Ovary (tissue), 9 donors: ENCODE data around the gene DPF3. TPM values are rescaled to one million over a fixed set of nuclear protein-coding genes. Genes with fewer than 3 reads are reported as not detected.

ENCODE experiments used
- DNase-seq, 5 donors: peaks; one replicate each; pipeline ENCODE4 v3.0.0-alpha.2; 2019 to 2020
- H3K27ac ChIP-seq, 2 donors: fragments of 200-600 bp; one replicate each; pipeline versions ENCODE4 v1.5.1 to v1.8.0; 2019 to 2022
- H3K27me3 ChIP-seq: fragments of 200-600 bp; one replicate; pipeline ENCODE4 v1.8.0; 2022
- H3K36me3 ChIP-seq: fragments of 200-600 bp; sonication (generic); one replicate; pipeline ENCODE4 v1.5.1; 2019
- H3K4me1 ChIP-seq: one replicate; pipeline ENCODE4 v1.8.1; 2013; ENCODE audit warnings: mild to moderate bottlenecking, moderate library complexity; ENCODE audit not compliant: insufficient read depth
- H3K4me3 ChIP-seq: fragments of 200-600 bp; sonication (generic); one replicate; pipeline ENCODE4 v1.5.1; 2017
- H3K9me3 ChIP-seq, 2 donors: fragments of 200-600 bp in 1 of 2; sonication (generic) in 1 of 2; one replicate each; pipeline versions ENCODE4 v1.5.1 to v1.8.1; 2013 to 2019; ENCODE audit warnings: mild to moderate bottlenecking in 1 of 2, moderate library complexity in 1 of 2
- EP300 ChIP-seq: sonication (generic); formaldehyde crosslinking; IDR thresholded peaks from one replicate; pipeline ENCODE4 v1.6.1; 2017; ENCODE audit warnings: antibody characterized with exemption
- POLR2A ChIP-seq: fragments of 450-650 bp; IDR thresholded peaks from one replicate; pipeline ENCODE4 v1.6.1; 2017; ENCODE audit warnings: antibody characterized with exemption, mild to moderate bottlenecking, moderate library complexity
- WGBS, 3 donors: extraction: QIAGEN DNeasy Blood & Tissue Kit in 1 of 3; methylation state at CpG; one replicate each; pipeline versions ENCODE4 v1.1.5 to v1.1.7; 2013 to 2017; 5-methylcytosine and 5-hydroxymethylcytosine counted together
- intact Hi-C, 4 donors: fragments of 100-400 bp; cut with DNase I; formaldehyde crosslinking; loops; one replicate each; pipeline versions ENCODE4 v1.11.0 to v1.15.1; 2022 to 2023
- polyA plus RNA-seq, 2 donors: library from polyadenylated mRNA; stranded (reverse); fragments of 200-250 nt in 1 of 2; fragments of 350-450 nt in 1 of 2; fragmentation: Illumina TruSeq in 1 of 2; extraction: RNeasy Lipid Tissue Mini Kit (QIAGEN cat#74804) in 1 of 2; gene quantifications; one replicate each; pipeline ENCODE4 v1.2.3, GENCODE V29; 2013 to 2014
- total RNA-seq, 7 donors: library from RNA; depleted of rRNA in 2 of 7; stranded (reverse); fragments of >200 nt in 2 of 7; fragmentation: NEBNext Ultra II Directional in 3 of 7; extraction: Animal tissue kit (Norgen Biotek cat#: 25700) in 3 of 7; gene quantifications; one replicate each; pipeline versions ENCODE4 v1.1.0 to v1.2.4, GENCODE V29; 2016 to 2023
- TF ChIP-seq, protein P1 (sequence below), 3 donors: fragments of 450-650 bp in 2 of 3; fragments of 200-600 bp in 1 of 3; IDR thresholded peaks; one replicate each; pipeline versions ENCODE4 v1.5.1 to v1.8.0; 2016 to 2022; ENCODE audit warnings: antibody characterized with exemption in 3 of 3, mild to moderate bottlenecking in 1 of 3
- donor health status: DM: no; HTN: no; CAD: no; lungs with moderate emphysema.
- donor health status: DM: no; HTN: no; CAD: no.
- donor health status: Bipolar disorder and iron deficiency.
- donor health status: DM: yes; HTN: yes; CAD: no.
- donor health status: DM: no; HTN: no; CAD: no.
- donor health status: DM: yes; HTN: yes; CAD: no.

The DPF3 gene
- total and polyA plus RNA-seq, 9 donors: 6.3 to 34.4 (median 21.9) TPM

DNA sequence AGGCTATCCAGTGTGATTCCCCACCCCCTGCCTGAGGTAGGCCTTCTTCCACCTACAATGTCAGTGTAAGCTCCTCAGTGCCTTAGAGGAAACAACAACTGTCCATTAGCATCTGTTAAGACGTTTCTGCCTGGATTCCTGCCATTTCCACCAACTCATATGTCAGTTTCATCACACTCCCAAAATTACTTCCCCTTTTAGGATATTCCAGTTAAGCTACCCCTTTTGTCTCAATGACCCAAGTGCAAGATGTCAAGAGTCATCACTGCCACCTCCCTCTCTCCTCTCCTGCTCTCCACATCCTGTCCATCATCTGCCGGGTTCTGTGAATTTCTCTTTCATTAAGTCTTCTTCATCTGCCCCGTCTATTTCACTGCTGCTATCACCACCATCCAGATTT, 189.4 kb downstream of the DPF3 start:
- H3K36me3 ChIP-seq: no peaks in the 10 kb centered on the region
- H3K4me1 ChIP-seq: peaks cover 1% of the 10 kb centered on the region
- 66 to 69% (median 69%) methylated on average over 3 of the region's 3 CpGs for WGBS, 3 donors
- no peak overlapping the region for H3K4me3 ChIP-seq
- no peak for DNase-seq
- no peaks in the 10 kb centered on the region for H3K27me3 ChIP-seq
- intact Hi-C loops: no loop called here
- no peaks in the 10 kb centered on the region for H3K9me3 ChIP-seq
- H3K27ac ChIP-seq: no peak overlapping the region
- TF ChIP-seq POLR2A: no peak
- TF ChIP-seq, protein P1, sequence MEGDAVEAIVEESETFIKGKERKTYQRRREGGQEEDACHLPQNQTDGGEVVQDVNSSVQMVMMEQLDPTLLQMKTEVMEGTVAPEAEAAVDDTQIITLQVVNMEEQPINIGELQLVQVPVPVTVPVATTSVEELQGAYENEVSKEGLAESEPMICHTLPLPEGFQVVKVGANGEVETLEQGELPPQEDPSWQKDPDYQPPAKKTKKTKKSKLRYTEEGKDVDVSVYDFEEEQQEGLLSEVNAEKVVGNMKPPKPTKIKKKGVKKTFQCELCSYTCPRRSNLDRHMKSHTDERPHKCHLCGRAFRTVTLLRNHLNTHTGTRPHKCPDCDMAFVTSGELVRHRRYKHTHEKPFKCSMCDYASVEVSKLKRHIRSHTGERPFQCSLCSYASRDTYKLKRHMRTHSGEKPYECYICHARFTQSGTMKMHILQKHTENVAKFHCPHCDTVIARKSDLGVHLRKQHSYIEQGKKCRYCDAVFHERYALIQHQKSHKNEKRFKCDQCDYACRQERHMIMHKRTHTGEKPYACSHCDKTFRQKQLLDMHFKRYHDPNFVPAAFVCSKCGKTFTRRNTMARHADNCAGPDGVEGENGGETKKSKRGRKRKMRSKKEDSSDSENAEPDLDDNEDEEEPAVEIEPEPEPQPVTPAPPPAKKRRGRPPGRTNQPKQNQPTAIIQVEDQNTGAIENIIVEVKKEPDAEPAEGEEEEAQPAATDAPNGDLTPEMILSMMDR (IDR thresholded peaks at IDR 0.05): no peak
- no peak for TF ChIP-seq EP300

DNA sequence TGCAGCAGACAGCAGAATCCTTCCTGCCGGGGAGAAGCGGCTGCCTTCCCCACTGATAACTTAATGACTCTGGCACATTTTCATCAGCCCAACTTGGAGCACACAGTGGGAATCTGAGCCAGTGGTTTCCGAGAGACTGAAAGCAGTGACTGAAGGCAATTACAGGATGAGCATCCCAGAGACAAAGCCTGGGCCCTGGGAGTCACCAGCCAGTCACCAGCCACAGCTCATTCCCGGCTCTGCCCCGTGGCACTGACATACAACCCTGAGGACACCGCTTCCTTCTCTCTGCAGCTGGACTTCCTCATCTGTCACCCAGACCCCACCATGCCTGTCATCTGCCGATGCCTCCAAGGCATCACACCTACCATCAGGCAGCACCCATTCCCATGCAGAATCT, 192.3 kb downstream of the DPF3 start:
- no peak for DNase-seq
- Histone ChIP-seq H3K27ac (no peak overlapping the region), H3K36me3 (no peaks in the 10 kb centered on the region), H3K27me3 (no peaks in the 10 kb centered on the region), H3K9me3 (no peaks in the 10 kb centered on the region), H3K4me3 (no peak overlapping the region), H3K4me1 (peaks cover 1% of the 10 kb centered on the region)
- TF ChIP-seq, protein P1 (IDR thresholded peaks at IDR 0.05): no peak
- TF ChIP-seq EP300 (no peak), POLR2A (no peak)
- intact Hi-C loops: no loop called here
- 49 to 54% (median 53%) methylated on average over 7 of the region's 7 CpGs for WGBS, 3 donors

DNA sequence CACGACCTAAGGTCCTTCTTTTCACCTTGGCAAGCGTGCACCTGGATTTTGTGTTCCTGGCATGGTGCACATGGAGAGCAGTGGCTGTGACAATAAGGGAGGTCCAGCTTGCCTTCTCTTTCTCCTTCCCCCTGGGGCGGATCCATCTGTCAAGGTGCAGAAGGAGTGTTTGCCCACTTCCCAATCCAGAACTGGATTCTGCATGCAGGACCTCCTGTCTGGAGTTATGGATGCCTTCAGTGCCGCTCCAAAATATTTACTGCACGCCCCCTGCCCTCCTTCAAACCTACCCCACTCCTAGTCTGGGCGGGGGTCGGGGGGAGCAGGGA, 192.7 kb downstream of the DPF3 start:
- no peaks in the 10 kb centered on the region for H3K9me3 ChIP-seq
- WGBS, 3 donors: 61 to 72% (median 66%) methylated on average over 7 of the region's 7 CpGs
- no peaks in the 10 kb centered on the region for H3K36me3 ChIP-seq
- no peak for DNase-seq
- H3K4me3 ChIP-seq: no peak overlapping the region
- H3K27ac ChIP-seq: no peak overlapping the region
- intact Hi-C loops: no loop called here
- peaks cover 1% of the 10 kb centered on the region for H3K4me1 ChIP-seq
- TF ChIP-seq POLR2A (no peak), EP300 (no peak)
- TF ChIP-seq, protein P1 (IDR thresholded peaks at IDR 0.05): no peak
- no peaks in the 10 kb centered on the region for H3K27me3 ChIP-seq

DNA sequence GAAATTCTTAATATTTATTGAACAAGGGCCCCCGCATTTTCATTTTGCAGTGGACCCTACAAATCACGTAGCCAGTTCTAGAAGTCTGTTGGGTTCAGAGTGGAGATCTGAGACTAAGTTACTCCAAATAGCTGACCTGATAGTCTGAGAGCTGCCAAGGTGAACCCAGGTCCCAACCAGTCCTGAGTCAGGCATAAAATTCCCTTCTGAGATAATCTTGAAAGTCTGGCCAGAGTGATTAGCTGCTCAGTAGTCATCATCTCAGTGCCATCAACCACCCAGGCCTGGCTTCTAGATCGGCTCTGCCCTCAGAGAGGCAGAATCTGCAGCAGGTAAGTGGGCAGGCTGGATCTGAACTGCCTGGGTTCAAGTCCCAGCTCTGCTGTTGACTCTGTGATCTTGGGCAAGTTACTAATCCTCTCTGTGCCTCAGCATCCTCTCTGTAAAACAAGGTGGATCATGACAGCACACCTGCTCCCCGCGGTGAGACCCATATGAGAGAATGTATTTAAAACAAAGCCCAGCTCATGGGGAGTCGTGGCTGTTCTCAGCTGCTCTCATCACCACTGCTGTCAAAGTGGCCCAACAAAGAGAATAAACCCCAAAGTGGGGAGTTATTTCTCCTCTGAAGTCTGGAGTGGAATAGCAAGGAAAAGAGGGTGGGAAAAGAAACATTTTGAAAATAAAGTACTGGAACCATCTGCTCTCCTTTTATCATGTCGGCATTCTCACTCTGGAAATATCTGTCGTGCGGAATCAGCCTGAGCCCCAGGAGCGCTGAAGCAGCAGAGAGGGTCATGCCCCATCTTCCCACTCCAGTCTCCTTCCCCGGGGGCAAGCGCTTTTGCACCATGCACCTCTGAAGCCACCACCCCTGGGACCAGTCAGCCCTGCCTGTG, 193.3 kb downstream of the DPF3 start:
- H3K27me3 ChIP-seq: no peaks in the 10 kb centered on the region
- 85 to 87% (median 86%) methylated on average over 12 of the region's 12 CpGs for WGBS, 3 donors
- H3K36me3 ChIP-seq: no peaks in the 10 kb centered on the region
- H3K9me3 ChIP-seq: no peaks in the 10 kb centered on the region
- H3K27ac ChIP-seq: peak overlapping the region in 1 of 2 donors; percentile 27
- H3K4me1 ChIP-seq: peaks cover 1% of the 10 kb centered on the region
- TF ChIP-seq, protein P1 (IDR thresholded peaks at IDR 0.05): no peak
- TF ChIP-seq POLR2A: no peak
- no peak for TF ChIP-seq EP300
- no peak overlapping the region for H3K4me3 ChIP-seq
- DNase-seq: no peak
- intact Hi-C loops: no loop called here
